HG03139 (cell line): ENCODE results near the gene SYCE3.
"Not testable (repeated sequence)": the region's sequence is repeated elsewhere in the genome, so short reads cannot be mapped to it uniquely, and the experiment has no call there.

Source experiments
- ATAC-seq: cut with Tn5 transposase; IDR thresholded peaks from one replicate; pipeline ENCODE4 v1.9.1; 2021; ENCODE audit not compliant: unreplicated experiment

SYCE3 gene

DNA sequence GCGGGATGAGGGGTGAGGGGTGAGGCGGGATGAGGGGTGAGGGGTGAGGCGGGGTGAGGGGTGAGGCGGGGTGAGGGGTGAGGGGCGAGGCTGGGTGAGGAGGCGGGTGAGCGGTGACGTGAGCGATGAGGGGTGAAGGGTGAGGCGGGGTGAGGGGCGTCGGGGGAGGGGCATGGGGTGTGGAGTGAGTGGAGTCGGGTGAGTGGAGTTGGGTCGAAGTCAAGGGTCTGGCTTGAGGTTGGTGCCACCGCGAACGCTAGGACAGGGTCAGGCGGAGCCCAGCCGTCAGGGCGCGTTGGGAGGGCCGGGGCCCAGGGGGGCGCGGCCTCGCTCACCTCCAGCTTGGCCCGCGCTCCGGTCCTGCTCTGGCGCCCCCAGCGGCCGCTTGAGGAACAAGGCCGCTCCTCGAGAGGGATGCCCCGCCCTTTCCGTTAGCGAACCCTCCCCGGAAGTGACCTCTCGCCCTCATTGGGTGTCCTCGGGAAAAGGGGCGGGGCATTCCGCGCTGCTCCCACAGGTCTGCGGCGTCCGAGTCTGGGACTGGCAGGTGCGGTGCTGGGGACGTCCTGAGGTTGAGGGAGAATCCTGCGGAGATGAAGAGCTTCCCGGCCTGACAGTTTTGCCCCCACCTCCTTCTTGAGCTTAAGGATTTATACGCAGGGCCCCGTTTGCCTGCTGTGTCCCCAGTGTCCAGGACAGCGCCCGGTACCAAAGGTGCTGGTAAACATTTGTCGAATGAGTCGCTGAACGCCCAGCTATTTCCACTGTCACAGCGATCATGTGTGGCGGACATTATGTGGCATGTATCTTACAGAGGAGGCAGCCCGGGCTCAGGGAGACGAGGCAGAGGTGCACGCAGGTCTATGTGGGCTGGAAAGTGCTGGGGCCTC, at the start of gene SYCE3:
TSS of gene SYCE3 (minus strand) at position 397 of the 890 bp plus-strand sequence. CDS start 6,514 bp downstream, outside the sequence.
- peak; percentile 89 for ATAC-seq

- ATAC-seq: no peak
Measured at GRCh38 chr22:50612168-50612527, 49.4 kb upstream of the SYCE3 start.

GRCh38 chr22:50611341-50612060, 48.8 kb upstream of the SYCE3 start:
- no peak for ATAC-seq

- ATAC-seq: no peak
Measured at GRCh38 chr22:50610581-50610980, 47.9 kb upstream of the SYCE3 start.

- ATAC-seq: no peak
Measured at GRCh38 chr22:50610041-50610451, 47.3 kb upstream of the SYCE3 start.

- ATAC-seq: no peak
Measured at GRCh38 chr22:50609599-50609998, 46.9 kb upstream of the SYCE3 start.

DNA sequence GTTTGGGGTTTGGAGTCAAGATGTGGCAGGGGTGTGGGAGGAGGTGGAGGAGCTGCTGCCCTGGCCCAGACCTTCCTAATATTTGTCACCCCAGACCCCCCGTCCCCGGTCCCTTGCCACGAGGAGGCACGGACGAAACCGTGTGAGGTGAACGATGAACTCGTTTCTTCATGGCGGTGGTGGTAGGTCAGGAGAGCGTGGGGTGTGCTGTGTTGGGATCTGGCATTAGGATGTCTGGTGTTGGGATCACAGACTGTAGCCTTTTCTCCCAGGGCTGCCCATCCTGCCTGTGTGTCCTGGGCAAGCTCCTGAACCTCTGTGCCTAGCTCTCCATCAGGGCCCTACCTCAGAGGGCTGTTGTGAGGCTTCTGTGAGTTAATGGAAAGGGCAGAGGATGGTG, 46.3 kb upstream of the SYCE3 start:
- ATAC-seq: no peak

DNA sequence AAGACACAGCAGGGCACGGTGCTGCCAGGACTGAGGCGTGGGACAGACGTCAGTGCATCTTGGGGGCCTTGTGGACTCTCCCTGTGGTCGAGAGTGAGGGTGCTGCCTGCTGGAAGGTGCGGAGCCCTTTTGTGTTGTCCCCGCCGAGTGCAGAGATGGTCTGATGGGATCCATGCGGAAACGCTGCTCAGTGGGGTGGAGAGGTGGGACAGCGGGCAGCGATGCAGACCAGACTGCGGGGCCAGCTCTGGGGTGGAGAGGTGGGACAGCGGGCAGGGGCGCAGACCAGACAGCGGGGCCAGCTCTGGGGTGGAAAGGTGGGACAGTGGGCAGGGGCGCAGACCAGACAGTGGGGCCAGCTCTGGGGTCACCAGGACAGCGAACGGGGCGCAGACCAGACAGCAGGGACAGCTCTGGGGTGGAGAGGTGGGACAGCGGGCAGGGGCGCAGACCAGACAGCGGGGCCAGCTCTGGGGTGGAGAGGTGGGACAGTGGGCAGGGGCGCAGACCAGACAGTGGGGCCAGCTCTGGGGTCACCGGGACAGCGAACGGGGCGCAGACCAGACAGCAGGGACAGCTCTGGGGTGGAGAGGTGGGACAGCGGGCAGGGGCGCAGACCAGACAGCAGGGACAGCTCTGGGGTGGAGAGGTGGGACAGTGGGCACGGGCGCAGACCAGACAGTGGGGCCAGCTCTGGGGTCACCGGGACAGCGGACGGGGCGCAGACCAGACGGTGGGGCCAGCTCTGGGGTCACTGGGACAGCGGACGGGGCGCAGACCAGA, 45.5 kb upstream of the SYCE3 start:
- not testable (repeated sequence) for ATAC-seq

DNA sequence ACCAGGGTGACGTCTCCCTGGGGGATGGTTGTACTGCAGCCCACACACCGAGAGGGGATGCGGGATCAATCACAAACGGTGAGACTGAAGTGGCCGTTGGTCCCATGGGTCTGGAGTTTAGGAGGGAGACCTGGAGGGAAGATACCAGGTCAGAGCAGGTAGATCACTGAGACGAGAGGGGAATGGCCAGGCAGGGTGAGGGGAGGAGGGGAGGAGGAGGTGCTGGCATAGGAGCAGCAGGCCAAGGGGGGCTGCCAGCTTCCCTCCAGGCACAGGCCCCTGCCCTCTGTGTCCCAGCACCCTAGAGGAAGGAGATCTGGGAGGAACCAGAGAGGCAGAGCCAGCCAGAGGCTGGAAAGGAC, 44.9 kb upstream of the SYCE3 start:
- ATAC-seq: no peak

DNA sequence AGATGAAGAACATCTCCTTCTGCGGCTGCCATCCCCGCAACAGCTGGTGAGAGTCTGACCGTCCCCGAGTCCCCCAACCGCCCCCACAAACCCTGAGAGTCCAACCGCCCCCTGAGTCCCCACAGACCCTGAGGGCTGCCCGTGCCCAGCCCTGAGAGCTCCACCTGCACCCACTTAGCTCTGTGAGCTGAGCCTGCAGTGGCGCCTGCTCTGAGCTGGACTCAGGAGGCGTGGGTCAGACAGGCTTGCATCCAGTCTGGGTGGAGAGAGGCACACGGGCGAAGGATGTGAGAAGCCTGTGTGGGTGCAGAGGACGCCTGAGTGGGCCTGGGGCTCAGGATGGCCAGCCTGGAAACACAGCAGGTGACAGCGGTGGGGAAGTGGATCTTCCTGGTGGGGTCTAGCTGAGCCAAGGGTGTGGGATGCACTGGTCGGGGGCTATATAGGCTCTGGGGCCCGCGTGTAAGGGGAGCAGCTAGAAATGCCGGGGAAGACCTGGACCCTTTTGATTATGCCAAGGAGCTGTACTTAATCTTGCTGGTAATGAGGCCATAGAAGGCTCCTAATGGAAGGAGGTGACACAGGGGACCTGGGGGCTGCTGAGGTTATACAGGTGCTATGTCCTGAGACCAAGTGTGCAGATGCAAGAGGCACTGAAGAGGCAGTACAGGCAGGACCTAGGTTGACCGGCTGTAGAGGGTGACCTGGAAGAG, 44.4 kb upstream of the SYCE3 start:
- no peak for ATAC-seq

GRCh38 chr22:50606165-50606945, 43.6 kb upstream of the SYCE3 start:
- ATAC-seq: no peak

DNA sequence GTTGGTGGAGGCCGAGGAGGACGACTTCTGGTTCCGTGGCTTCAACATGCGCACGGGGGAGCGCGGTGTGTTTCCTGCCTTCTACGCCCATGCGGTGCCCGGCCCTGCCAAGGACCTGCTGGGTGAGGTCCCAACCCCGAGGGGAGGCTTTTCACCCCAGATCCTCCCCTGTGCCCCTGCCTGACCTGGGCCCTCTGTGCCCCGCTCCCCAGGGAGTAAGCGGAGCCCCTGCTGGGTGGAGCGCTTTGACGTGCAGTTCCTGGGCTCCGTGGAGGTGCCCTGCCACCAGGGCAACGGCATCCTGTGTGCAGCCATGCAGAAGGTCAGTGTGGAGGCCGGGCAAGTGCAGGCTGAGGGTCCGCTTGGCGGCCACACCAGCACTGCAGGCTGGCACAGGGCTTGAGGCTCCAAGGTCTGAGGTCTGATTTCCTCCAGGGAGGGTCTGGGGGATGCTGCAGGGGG, 42.9 kb upstream of the SYCE3 start:
- no peak for ATAC-seq

DNA sequence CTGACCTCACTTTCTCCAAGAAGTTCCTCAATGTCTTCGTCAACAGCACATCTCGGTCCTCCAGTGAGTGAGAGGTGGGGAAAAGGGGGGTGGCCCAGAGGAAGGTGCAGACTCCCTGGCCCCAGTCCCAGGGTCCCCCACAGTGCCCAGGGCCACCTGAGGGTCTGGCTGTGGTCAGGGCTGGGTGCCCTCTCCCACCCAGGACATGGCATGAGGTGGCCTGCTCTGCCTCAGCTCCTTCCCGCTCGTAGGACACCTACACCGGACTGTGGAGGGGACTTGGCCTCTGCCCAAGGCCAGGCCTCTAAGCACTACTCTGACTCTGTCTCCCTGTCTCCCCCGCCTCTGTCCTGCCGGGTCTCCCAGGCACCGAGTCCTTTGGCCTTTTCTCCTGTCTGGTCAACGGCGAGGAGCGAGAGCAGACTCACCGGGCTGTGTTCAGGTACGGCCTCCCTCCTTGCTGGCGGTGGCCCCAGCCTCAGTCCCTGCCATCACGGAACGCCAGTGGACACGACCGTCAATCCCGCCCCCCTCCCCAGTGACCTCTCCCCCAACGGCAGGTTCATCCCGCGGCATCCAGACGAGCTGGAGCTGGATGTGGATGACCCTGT, 42.4 kb upstream of the SYCE3 start:
- no peak for ATAC-seq

- ATAC-seq: no peak
Measured at GRCh38 chr22:50604256-50605001, 41.7 kb upstream of the SYCE3 start.

DNA sequence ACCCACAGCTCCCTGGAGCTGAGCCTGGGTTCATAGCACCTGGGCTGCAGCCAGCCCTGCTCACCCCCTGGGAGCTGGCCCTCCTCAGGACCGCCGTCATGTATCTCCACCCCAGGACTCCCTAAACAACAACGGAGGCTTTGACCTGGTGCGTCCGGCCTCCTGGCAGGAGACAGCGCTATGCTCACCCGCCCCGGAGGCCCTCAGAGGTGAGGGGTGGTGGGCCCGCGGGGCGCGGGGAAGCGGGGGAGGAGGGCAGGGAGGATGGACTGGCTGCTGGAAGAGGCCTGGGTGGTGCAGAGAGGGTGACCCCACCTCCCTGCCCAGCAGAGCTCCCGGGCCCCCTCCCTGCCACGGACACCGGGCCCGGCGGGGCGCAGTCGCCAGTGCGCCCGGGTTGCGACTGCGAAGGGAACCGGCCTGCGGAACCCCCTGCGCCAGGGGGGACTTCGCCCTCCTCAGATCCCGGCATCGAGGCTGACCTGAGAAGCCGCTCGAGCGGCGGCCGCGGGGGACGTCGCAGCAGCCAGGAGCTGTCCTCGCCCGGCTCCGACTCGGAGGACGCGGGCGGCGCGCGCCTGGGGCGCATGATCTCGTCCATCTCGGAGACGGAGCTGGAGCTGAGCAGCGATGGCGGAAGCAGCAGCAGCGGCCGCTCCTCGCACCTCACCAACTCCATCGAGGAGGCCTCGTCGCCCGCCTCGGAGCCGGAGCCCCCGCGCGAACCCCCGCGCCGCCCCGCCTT, 41.0 kb upstream of the SYCE3 start:
- ATAC-seq: no peak

DNA sequence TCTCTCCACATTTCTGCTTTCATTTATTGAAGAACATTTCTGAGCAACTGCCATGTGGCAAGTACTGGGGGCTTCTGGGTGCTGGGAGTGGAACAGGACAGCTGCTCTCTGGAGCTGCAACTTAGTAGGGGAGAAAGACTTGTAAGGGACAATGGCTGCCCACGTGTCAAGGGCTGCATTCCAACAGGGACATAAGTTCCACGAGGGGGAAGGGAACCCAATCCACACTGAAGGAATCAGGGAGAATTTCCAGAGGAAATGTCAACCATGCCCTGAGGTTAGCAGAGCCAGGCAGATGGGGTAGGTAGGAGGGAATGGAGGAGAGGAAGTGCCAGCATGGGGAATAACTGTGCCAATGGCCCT, 39.6 kb upstream of the SYCE3 start:
- no peak for ATAC-seq

DNA sequence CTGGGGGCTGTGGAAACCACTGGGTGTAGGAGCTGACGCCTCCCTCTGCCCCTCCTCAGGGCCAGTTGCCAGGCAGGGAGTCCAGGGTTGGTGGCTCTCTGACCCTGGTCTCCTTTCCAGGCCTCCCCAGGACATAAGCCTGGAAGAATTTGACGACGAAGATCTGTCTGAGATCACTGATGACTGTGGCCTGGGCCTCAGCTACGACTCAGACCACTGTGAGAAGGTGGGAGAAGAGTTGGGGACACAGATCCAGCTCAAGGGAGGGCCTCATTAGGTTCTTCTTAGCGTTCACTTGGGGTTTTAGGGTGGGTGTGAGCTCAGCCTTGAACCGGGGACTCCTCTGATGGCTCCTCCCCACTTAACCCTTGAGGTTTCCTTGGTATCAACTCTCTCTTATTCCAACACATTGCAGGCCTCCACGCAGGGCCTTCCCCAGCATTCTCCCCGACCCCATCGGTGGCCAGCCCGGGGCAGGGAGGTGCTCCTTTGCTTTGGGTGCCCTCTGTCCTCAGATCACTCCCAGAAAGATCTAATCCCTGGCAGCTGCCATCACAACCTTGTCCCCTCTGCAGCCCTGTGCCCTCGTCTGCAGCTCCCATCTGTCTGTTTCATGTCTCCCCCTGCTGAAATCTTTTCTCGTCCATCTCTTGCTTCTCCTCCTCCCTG, 39.1 kb upstream of the SYCE3 start:
- no peak for ATAC-seq
